Measurements from ENCODE around the gene IFNA10. TPM values are rescaled to one million over a fixed set of nuclear protein-coding genes. Genes with fewer than 3 reads are reported as not detected.
"Not testable (repeated sequence)": the region's sequence is repeated elsewhere in the genome, so short reads cannot be mapped to it uniquely, and the experiment has no call there.

IFNA10 gene
- total RNA-seq (2014; rRNA removed; shearing (Covaris generic)), result not detected in 2 replicates
- polyA plus RNA-seq (2015; cell fraction: cytosol; rRNA removed), result not detected in 2 replicates
- polyA plus RNA-seq (2015; cell fraction: nucleus; rRNA removed), result not detected in 2 replicates

GRCh38 chr9:21207043-21207442, at the start of gene IFNA10:
Gene IFNA10 (minus strand): TSS chr9:21207143. CDS start chr9:21207097, 46 bp downstream.
- DNase-seq (ENCODE audit: low read depth, low spot score); in situ Hi-C loops (cut with HindIII; ENCODE audit: low pct_unique_long_range_greater_than_20kb, low sequenced_read_pairs): not testable (repeated sequence)

GRCh38 chr9:21255538-21256212, 48.7 kb upstream of the IFNA10 start:
- no peak for DNase-seq (ENCODE audit: low read depth, low spot score)

GRCh38 chr9:21252721-21253547, 46.0 kb upstream of the IFNA10 start:
- DNase-seq (ENCODE audit: low read depth, low spot score), result peak; percentile 45
- in situ Hi-C loops (cut with HindIII; ENCODE audit: low pct_unique_long_range_greater_than_20kb, low sequenced_read_pairs), result no loop called here

More at GRCh38 chr9:21255538-21256212, 48.7 kb upstream of the IFNA10 start:
- in situ Hi-C loops (cut with HindIII; ENCODE audit: low pct_unique_long_range_greater_than_20kb, low sequenced_read_pairs), result no loop called here

GRCh38 chr9:21251638-21252037, 44.7 kb upstream of the IFNA10 start:
- no peak for DNase-seq (ENCODE audit: low read depth, low spot score)
- in situ Hi-C loops (cut with HindIII; ENCODE audit: low pct_unique_long_range_greater_than_20kb, low sequenced_read_pairs), result no loop called here

- in situ Hi-C loops (cut with HindIII; ENCODE audit: low pct_unique_long_range_greater_than_20kb, low sequenced_read_pairs), result no loop called here
- DNase-seq (ENCODE audit: low read depth, low spot score), result no peak
Measured at GRCh38 chr9:21251190-21251589, 44.2 kb upstream of the IFNA10 start.

GRCh38 chr9:21244836-21245235, 37.9 kb upstream of the IFNA10 start:
- in situ Hi-C loops (cut with HindIII; ENCODE audit: low pct_unique_long_range_greater_than_20kb, low sequenced_read_pairs), result no loop called here
- DNase-seq (ENCODE audit: low read depth, low spot score), result no peak

GRCh38 chr9:21239911-21240310, 33.0 kb upstream of the IFNA10 start, which contains the start of gene IFNA14:
Gene IFNA14 (minus strand): TSS chr9:21240005. CDS start chr9:21239935, 70 bp downstream.
- in situ Hi-C loops (cut with HindIII; ENCODE audit: low pct_unique_long_range_greater_than_20kb, low sequenced_read_pairs), result no loop called here

GRCh38 chr9:21236360-21236714, 29.4 kb upstream of the IFNA10 start:
- in situ Hi-C loops (cut with HindIII; ENCODE audit: low pct_unique_long_range_greater_than_20kb, low sequenced_read_pairs); DNase-seq (ENCODE audit: low read depth, low spot score): not testable (repeated sequence)

More at GRCh38 chr9:21239911-21240310, 33.0 kb upstream of the IFNA10 start, which contains the start of gene IFNA14:
- no peak for DNase-seq (ENCODE audit: low read depth, low spot score)

- in situ Hi-C loops (cut with HindIII; ENCODE audit: low pct_unique_long_range_greater_than_20kb, low sequenced_read_pairs), result not testable (repeated sequence)
- DNase-seq (ENCODE audit: low read depth, low spot score), result peak; percentile 64
Measured at GRCh38 chr9:21235468-21236359, 28.8 kb upstream of the IFNA10 start.

GRCh38 chr9:21234153-21234687, 27.3 kb upstream of the IFNA10 start:
- in situ Hi-C loops (cut with HindIII; ENCODE audit: low pct_unique_long_range_greater_than_20kb, low sequenced_read_pairs), result no loop called here
- no peak for DNase-seq (ENCODE audit: low read depth, low spot score)

- no peak for DNase-seq (ENCODE audit: low read depth, low spot score)
- in situ Hi-C loops (cut with HindIII; ENCODE audit: low pct_unique_long_range_greater_than_20kb, low sequenced_read_pairs), result no loop called here
Measured at GRCh38 chr9:21233258-21233657, 26.3 kb upstream of the IFNA10 start.

- in situ Hi-C loops (cut with HindIII; ENCODE audit: low pct_unique_long_range_greater_than_20kb, low sequenced_read_pairs), result no loop called here
- no peak for DNase-seq (ENCODE audit: low read depth, low spot score)
Measured at GRCh38 chr9:21228122-21228521, 21.2 kb upstream of the IFNA10 start, which contains the start of gene IFNA17. Gene IFNA17 (minus strand): TSS chr9:21228222. CDS start chr9:21228173, 49 bp downstream.

GRCh38 chr9:21217211-21217610, 10.3 kb upstream of the IFNA10 start, which contains the start of gene IFNA16:
Gene IFNA16 (minus strand): TSS chr9:21217311. CDS start chr9:21217305, 6 bp downstream.
- DNase-seq (ENCODE audit: low read depth, low spot score); in situ Hi-C loops (cut with HindIII; ENCODE audit: low pct_unique_long_range_greater_than_20kb, low sequenced_read_pairs): not testable (repeated sequence)

GRCh38 chr9:21213411-21214326, 6.7 kb upstream of the IFNA10 start:
- in situ Hi-C loops (cut with HindIII; ENCODE audit: low pct_unique_long_range_greater_than_20kb, low sequenced_read_pairs), result not testable (repeated sequence)
- DNase-seq (ENCODE audit: low read depth, low spot score), result peak; percentile 29

GRCh38 chr9:21212160-21212559, 5.2 kb upstream of the IFNA10 start:
- in situ Hi-C loops (cut with HindIII; ENCODE audit: low pct_unique_long_range_greater_than_20kb, low sequenced_read_pairs); DNase-seq (ENCODE audit: low read depth, low spot score): not testable (repeated sequence)

- in situ Hi-C loops (cut with HindIII; ENCODE audit: low pct_unique_long_range_greater_than_20kb, low sequenced_read_pairs); DNase-seq (ENCODE audit: low read depth, low spot score): not testable (repeated sequence)
Measured at GRCh38 chr9:21210782-21211181, 3.8 kb upstream of the IFNA10 start.

Measured in SK-MEL-5 (cell line).